Progenitor cell of endocrine pancreas (in vitro differentiated cells): Measurements from ENCODE around the gene BACH2. TPM values are rescaled to one million over a fixed set of nuclear protein-coding genes. Genes with fewer than 3 reads are reported as not detected.
A peak's percentile ranks its signal among the peaks of the same experiment; 100 is the strongest.

Source experiments
- DNase-seq: peaks from one replicate; pipeline ENCODE4 v3.0.0; 2021; ENCODE audit warnings: low spot score; ENCODE audit not compliant: unreplicated experiment
- H3K27ac Mint-ChIP-seq: 2 replicates; pipeline ENCODE4 v1.8.0; 2021; ENCODE audit warnings: mild to moderate bottlenecking, moderate library complexity, mixed read lengths
- H3K27me3 Mint-ChIP-seq: 2 replicates; pipeline ENCODE4 v1.8.0; 2021; ENCODE audit warnings: mixed read lengths
- H3K36me3 Mint-ChIP-seq: 2 replicates; pipeline ENCODE4 v1.8.0; 2022; ENCODE audit warnings: mixed read lengths; ENCODE audit not compliant: insufficient read depth
- H3K4me1 Mint-ChIP-seq: 2 replicates; pipeline ENCODE4 v1.8.0; 2021; ENCODE audit warnings: low read depth, mixed read lengths
- H3K4me3 Mint-ChIP-seq: 2 replicates; pipeline ENCODE4 v1.8.0; 2021; ENCODE audit warnings: low read depth, mild to moderate bottlenecking, moderate library complexity, mixed read lengths
- H3K9me3 Mint-ChIP-seq: 2 replicates; pipeline ENCODE4 v1.8.0; 2021; ENCODE audit warnings: low read depth, mixed read lengths
- total RNA-seq: library from RNA; stranded (reverse); gene quantifications from 2 replicates; pipeline ENCODE4 v1.2.1, GENCODE V29; 2021
- TF ChIP-seq, protein P1 (sequence below): fragments of 200-600 bp; sonication (generic); IDR thresholded peaks from one replicate; pipeline ENCODE4 v1.5.0; 2021; ENCODE audit warnings: antibody characterized with exemption, mild to moderate bottlenecking; ENCODE audit not compliant: unreplicated experiment

BACH2 gene
- total RNA-seq, 1 donor from 2014 or later: 11.2 TPM

DNA sequence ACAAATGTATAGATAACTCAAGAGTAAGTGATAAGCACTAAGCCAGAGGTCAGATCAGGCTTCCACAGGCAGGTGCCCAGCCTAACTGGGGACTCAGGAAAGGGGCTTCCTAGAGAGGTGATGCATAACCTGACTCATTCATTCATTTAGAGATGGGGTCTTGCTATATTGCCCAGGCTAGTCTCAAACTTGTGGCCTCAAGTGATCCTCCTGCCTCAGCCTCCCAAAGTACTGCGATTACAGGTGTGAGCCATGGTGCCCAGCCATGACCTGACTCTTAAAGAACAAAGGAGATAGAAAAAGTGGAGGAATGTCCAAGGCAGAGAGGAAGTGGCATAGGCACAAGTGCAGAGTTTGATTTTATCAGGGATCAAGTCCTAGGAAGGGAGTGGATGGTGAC is 360.5 kb downstream of the BACH2 start:
- no peak for DNase-seq
- Mint-ChIP-seq H3K4me3 (no peak overlapping the region), H3K4me1 (peaks cover 9% of the 10 kb centered on the region), H3K27ac (no peak overlapping the region), H3K27me3 (peaks cover 7% of the 10 kb centered on the region), H3K36me3 (no peaks in the 10 kb centered on the region), H3K9me3 (no peaks in the 10 kb centered on the region)
- TF ChIP-seq, protein P1, sequence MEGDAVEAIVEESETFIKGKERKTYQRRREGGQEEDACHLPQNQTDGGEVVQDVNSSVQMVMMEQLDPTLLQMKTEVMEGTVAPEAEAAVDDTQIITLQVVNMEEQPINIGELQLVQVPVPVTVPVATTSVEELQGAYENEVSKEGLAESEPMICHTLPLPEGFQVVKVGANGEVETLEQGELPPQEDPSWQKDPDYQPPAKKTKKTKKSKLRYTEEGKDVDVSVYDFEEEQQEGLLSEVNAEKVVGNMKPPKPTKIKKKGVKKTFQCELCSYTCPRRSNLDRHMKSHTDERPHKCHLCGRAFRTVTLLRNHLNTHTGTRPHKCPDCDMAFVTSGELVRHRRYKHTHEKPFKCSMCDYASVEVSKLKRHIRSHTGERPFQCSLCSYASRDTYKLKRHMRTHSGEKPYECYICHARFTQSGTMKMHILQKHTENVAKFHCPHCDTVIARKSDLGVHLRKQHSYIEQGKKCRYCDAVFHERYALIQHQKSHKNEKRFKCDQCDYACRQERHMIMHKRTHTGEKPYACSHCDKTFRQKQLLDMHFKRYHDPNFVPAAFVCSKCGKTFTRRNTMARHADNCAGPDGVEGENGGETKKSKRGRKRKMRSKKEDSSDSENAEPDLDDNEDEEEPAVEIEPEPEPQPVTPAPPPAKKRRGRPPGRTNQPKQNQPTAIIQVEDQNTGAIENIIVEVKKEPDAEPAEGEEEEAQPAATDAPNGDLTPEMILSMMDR: no peak

DNA sequence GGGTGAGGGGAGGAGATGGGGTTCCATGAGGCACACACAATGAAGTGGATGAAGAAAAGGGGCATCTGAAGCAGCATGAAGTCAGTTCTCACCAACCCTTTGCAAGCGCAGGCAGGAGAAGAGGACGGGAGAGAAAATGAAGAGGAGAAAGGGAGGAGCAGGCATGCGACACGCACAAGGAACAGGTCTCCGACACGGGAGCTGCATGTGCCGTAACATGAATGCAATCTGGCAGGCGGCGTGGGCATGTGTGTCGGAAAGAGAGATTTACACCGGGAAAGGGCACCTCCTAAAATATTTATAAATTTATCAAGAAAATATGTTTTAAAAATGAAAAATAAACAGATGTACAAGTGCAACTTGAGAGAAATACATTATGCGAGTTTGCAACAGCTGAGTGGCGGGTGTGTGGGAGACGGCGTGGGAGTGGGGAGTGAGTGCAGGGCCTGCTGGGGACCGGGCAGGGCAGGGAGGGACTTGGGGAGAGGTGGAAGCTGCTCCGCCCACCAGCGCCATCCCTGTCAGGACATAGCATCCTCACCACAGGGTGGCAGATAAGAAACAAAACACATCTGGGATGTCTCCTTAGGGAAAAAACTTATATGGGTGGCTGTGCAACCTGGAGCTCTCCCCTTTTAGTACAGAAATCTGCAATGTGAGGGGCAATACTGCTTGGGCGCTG is 361.8 kb downstream of the BACH2 start:
- DNase-seq: no peak
- Mint-ChIP-seq H3K27me3 (peaks cover 7% of the 10 kb centered on the region), H3K4me3 (no peak overlapping the region), H3K27ac (peak overlapping the region; percentile 38), H3K36me3 (no peaks in the 10 kb centered on the region), H3K4me1 (no peaks in the 10 kb centered on the region), H3K9me3 (no peaks in the 10 kb centered on the region)
- TF ChIP-seq, protein P1: no peak

DNA sequence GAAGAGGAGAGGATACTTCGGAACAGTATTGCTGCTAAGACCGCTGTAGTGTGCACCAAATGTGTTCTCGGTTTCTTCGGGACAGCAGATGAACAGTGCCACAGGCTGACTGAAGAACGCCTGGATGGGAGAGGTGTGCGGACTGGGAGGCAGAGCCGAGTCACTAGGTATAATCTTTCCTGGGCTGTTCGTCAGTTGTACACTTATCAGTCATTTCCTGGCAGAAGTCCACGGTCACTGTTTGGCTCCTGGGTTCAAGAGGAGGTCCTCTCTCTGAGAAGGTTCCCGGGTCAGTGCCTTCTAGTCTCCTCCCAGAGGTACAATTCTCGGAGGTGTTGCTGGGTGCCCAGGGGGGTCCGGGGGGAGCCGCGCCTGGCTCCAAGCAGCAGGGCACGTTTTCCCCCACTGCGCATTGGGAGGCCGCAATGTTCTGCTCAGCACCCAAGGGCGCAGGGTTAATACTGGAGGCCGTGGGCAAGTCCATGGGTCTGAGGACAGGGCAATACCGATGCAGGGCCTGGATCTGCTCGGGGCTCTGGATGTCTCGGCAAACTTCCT is 364.3 kb downstream of the BACH2 start:
- Mint-ChIP-seq H3K27me3 (no peaks in the 10 kb centered on the region), H3K4me3 (no peak overlapping the region), H3K27ac (no peak overlapping the region), H3K36me3 (no peaks in the 10 kb centered on the region), H3K9me3 (no peaks in the 10 kb centered on the region), H3K4me1 (peaks cover 3% of the 10 kb centered on the region)
- TF ChIP-seq, protein P1: no peak
- no peak for DNase-seq

DNA sequence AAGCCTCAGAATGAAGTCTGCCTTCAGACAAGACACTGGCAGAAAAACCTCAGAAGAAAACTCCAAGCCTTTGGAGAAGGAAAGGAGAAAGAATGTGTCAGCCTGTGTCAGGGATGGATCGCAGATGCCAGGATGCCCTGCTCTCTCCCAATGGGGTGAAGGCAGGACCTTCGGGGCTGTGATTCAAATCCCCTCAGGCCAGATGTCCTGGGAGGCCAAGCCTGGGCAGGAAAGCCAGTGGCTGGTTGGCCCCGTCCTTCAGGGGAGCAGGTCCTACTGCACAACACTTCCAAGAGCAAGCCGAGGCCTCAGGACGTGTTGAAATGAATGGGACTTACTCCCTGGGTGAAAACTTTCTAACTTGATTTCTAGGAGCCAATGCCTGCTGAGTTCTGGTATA is 365.9 kb downstream of the BACH2 start:
- no peak for DNase-seq
- TF ChIP-seq, protein P1: no peak
- H3K27me3 Mint-ChIP-seq: no peaks in the 10 kb centered on the region
- no peaks in the 10 kb centered on the region for H3K9me3 Mint-ChIP-seq
- no peak overlapping the region for H3K4me3 Mint-ChIP-seq
- no peaks in the 10 kb centered on the region for H3K36me3 Mint-ChIP-seq
- H3K27ac Mint-ChIP-seq: no peak overlapping the region
- peaks cover 3% of the 10 kb centered on the region for H3K4me1 Mint-ChIP-seq

DNA sequence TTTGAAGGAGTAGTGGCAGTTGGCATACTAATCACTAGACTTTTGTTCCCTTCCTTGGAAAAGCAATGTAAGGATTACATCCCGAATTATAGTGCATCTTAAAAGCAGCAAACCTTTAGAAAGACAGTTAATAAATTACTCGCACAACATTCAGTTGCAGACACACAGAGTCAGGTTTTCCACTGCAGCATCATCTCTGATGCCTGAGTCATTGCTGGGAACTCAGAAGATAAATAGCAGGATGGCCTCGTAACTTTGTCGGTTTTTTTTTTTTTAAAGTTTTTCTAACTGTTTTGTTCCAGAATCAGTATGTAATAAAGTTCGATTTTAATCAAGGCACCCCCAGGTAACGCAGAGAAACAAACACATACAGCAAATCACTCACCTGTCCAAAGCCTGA is 368.0 kb downstream of the BACH2 start:
- no peaks in the 10 kb centered on the region for H3K27me3 Mint-ChIP-seq
- TF ChIP-seq, protein P1: no peak
- DNase-seq: no peak
- H3K9me3 Mint-ChIP-seq: no peaks in the 10 kb centered on the region
- H3K27ac Mint-ChIP-seq: no peak overlapping the region
- no peaks in the 10 kb centered on the region for H3K36me3 Mint-ChIP-seq
- H3K4me3 Mint-ChIP-seq: no peak overlapping the region
- peaks cover 3% of the 10 kb centered on the region for H3K4me1 Mint-ChIP-seq
